ENCODE data around the gene SRP68. TPM values are rescaled to one million over a fixed set of nuclear protein-coding genes. Genes with fewer than 3 reads are reported as not detected.

The SRP68 gene
- total RNA-seq, 1 donor from 2014 or later: 76.1 TPM

DNA sequence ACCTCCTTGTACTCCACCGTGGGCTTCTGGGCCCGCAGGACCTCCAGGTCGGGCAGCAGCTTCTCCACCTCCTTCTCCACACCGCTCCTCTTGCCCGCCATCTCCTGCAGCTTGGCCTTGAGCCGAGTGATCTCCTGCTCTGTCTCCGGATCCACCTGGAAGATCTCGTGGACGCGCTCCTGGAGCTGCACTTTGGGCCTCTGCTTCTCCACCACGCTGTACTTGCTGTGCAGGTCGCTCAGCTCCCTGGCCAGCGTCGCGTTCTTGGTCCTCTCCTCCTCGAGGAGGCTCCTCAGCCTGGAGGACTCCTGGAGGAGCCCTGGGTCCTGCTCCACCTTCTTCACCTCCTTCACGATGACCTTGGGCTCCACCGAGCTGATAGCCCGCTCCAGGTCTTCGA lies 62.9 kb downstream of the SRP68 start:
- Mint-ChIP-seq H3K27me3 (no peaks in the 10 kb centered on the region), H3K27ac (no peak overlapping the region), H3K36me3 (ENCODE audit: low read depth) (no peaks in the 10 kb centered on the region), H3K4me1 (peaks cover 5% of the 10 kb centered on the region), H3K9me3 (no peaks in the 10 kb centered on the region), H3K4me3 (no peak overlapping the region)
- intact Hi-C loops (cut with micrococcal nuclease): no loop called here
- ChIA-PET POLR2A (interaction anchor here (0.5 kb wide), 1 partner anchor 63 kb away, joined by 3 read pairs; no protein-coding TSS in a partner anchor), CTCF (interaction anchor here (1.3 to 3.5 kb wide), 4 partner anchors 10 to 270 kb away, joined by 3 to 17 read pairs (median 5); partner anchors contain the start of gene MRPL38)
- DNase-seq (no peak), ATAC-seq (ENCODE audit: low read depth) (no peak)
- TF ChIP-seq, protein P1, sequence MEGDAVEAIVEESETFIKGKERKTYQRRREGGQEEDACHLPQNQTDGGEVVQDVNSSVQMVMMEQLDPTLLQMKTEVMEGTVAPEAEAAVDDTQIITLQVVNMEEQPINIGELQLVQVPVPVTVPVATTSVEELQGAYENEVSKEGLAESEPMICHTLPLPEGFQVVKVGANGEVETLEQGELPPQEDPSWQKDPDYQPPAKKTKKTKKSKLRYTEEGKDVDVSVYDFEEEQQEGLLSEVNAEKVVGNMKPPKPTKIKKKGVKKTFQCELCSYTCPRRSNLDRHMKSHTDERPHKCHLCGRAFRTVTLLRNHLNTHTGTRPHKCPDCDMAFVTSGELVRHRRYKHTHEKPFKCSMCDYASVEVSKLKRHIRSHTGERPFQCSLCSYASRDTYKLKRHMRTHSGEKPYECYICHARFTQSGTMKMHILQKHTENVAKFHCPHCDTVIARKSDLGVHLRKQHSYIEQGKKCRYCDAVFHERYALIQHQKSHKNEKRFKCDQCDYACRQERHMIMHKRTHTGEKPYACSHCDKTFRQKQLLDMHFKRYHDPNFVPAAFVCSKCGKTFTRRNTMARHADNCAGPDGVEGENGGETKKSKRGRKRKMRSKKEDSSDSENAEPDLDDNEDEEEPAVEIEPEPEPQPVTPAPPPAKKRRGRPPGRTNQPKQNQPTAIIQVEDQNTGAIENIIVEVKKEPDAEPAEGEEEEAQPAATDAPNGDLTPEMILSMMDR (IDR thresholded peaks at IDR 0.05): no peak

DNA sequence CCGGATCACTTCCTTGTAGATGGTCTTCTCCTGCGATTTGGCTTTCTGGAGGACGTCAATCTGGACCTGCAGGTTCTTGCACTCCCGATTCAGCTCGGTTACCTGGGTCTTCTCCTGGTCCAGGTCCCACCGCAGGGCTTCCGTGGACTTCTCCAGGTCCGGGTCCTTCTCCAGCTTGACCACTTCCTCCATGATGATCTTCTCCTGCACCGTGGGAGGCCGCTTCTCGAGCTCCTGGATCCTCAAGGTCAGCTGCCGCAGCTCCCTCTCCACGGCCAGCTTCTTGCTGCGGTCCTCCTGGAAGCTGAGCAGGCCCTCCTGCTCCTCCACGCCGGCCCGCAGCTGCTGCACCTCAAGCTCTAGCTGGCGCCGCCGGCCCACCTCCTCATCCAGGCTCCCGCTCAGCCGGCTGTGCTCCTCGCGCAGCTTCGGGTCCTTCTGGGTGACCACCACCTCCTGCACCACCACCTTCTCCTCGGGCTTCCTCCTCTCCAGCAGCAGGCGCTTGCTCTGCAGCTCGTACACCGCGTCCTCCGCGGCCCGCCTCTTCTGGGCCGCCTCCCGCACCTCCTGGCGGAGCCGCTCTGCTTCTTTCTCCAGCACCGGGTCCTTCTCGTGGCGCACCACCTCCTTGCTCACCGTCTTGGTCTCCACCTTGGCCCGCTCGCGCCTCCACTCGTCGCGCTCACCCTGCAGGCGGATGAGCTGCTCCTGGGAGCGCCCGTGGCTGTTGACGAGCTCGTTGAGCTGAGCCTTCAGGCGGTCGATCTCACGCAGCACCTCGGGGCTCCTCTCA lies 63.5 kb downstream of the SRP68 start:
- POLR2A ChIA-PET: no interaction called here
- H3K27ac Mint-ChIP-seq: no peak overlapping the region
- no peaks in the 10 kb centered on the region for H3K9me3 Mint-ChIP-seq
- CTCF ChIA-PET: interaction anchor here (0.6 to 3.5 kb wide), 7 partner anchors 10 to 293 kb away, joined by 3 to 17 read pairs (median 4); partner anchors contain the start of gene MRPL38
- intact Hi-C loops (cut with micrococcal nuclease): no loop called here
- no peaks in the 10 kb centered on the region for H3K4me1 Mint-ChIP-seq
- no peak overlapping the region for H3K4me3 Mint-ChIP-seq
- ATAC-seq (ENCODE audit: low read depth) (no peak), DNase-seq (no peak)
- peaks cover 2% of the 10 kb centered on the region for H3K36me3 Mint-ChIP-seq (ENCODE audit: low read depth)
- H3K27me3 Mint-ChIP-seq: no peaks in the 10 kb centered on the region
- TF ChIP-seq, protein P1 (IDR thresholded peaks at IDR 0.05): no peak

DNA sequence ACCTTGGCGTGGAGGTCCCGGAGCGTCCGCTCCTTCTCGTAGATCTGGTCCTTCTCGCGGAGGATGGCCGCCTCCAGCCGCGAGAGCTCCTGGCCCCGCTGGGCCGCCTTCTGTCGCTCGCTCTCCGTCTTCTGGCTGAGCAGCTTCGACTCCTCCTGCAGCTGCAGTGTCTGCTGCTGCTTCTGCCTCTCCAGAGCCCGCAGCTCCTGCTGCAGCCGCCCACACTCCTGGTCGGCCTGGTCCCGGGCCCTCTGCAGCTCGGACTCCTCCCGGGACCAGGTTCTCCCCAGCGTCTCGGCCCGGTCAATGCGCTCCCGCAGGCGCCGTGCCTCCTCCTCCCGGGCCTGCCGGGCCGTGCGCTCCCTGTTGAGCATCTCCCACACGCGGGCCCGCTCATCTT lies 64.1 kb downstream of the SRP68 start:
- POLR2A ChIA-PET: no interaction called here
- TF ChIP-seq, protein P1 (IDR thresholded peaks at IDR 0.05): no peak
- no peak for ATAC-seq (ENCODE audit: low read depth)
- intact Hi-C loops (cut with micrococcal nuclease): no loop called here
- no peaks in the 10 kb centered on the region for H3K4me1 Mint-ChIP-seq
- H3K36me3 Mint-ChIP-seq (ENCODE audit: low read depth): peaks cover 2% of the 10 kb centered on the region
- no peaks in the 10 kb centered on the region for H3K9me3 Mint-ChIP-seq
- CTCF ChIA-PET: interaction anchor here (0.6 to 3.5 kb wide), 5 partner anchors 11 to 293 kb away, joined by 3 to 17 read pairs (median 4); partner anchors contain the start of gene MRPL38
- H3K27ac Mint-ChIP-seq: no peak overlapping the region
- DNase-seq: no peak
- no peaks in the 10 kb centered on the region for H3K27me3 Mint-ChIP-seq
- no peak overlapping the region for H3K4me3 Mint-ChIP-seq

DNA sequence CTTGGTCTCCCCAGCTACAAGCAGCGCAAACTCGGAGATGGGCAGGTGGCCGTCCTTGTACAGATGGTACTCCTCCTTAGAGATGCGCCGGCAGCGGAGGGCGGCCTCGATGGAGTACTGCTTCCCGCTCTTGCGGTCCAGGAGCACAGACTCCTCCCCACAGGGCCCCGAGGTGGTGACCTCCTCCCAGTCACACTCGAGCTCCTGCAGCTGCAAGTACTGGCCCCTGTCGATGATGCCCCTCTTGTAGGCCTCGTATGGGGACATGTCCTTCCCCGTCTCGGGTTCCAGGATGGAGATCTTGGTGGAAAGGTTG lies 64.5 kb downstream of the SRP68 start:
- intact Hi-C loops (cut with micrococcal nuclease): no loop called here
- POLR2A ChIA-PET: no interaction called here
- no peaks in the 10 kb centered on the region for H3K27me3 Mint-ChIP-seq

More for the DNA sequence above, 64.5 kb downstream of the SRP68 start:
- TF ChIP-seq, protein P1 (IDR thresholded peaks at IDR 0.05): no peak
- H3K4me3 Mint-ChIP-seq: no peak overlapping the region
- no peak for ATAC-seq (ENCODE audit: low read depth)
- DNase-seq: no peak
- no peaks in the 10 kb centered on the region for H3K4me1 Mint-ChIP-seq
- CTCF ChIA-PET: interaction anchor here (0.6 to 3.5 kb wide), 4 partner anchors 102 to 294 kb away, joined by 3 to 17 read pairs (median 4); partner anchors contain the start of gene MRPL38
- no peak overlapping the region for H3K27ac Mint-ChIP-seq
- no peaks in the 10 kb centered on the region for H3K9me3 Mint-ChIP-seq
- H3K36me3 Mint-ChIP-seq (ENCODE audit: low read depth): peaks cover 2% of the 10 kb centered on the region

Measured in activated B cell treated with CpG ODN at 0.5 μM for 24 hours (primary cell).